A549 (cell line): Measurements from ENCODE around the gene ALDH4A1. TPM values are rescaled to one million over a fixed set of nuclear protein-coding genes. Genes with fewer than 3 reads are reported as not detected.

ENCODE experiments used
- ATAC-seq, 2 experiments: fragments of 200-7000 bp in 1 of 2; fragments of >200 bp in 1 of 2; cut with Nextera tagmentation in 1 of 2; cut with Tn5 transposase in 1 of 2; 3 replicates each; pipeline versions ENCODE4 v1.8.0 to v1.9.1; 2018 to 2020; ENCODE audit warnings: mild to moderate bottlenecking in 1 of 2, moderate library complexity in 1 of 2
- CTCF ChIA-PET: fragments of 300-600 bp; sonication (Branson Sonifier 250); formaldehyde crosslinking; extraction: SDS; loops from one replicate; lab custom pipeline; 2021; ENCODE audit warnings: antibody characterized with exemption, inconsistent platforms; lab: Yijun Ruan, JAX
- POLR2A ChIA-PET: fragments of 350-600 bp; formaldehyde crosslinking; extraction: SDS; loops from one replicate; lab custom pipeline; 2021; ENCODE audit warnings: antibody characterized with exemption, inconsistent platforms; lab: Yijun Ruan, JAX
- DNase-seq, 2 experiments: peaks; one replicate each; pipeline versions ENCODE4 v3.0.0 to v3.0.0-alpha.2; 2011 to 2016; ENCODE audit warnings: low read depth in 1 of 2, low spot score in 1 of 2
- FAIRE-seq: peaks from 2 replicates; lab custom pipeline; 2011; peaks lifted over from hg19 to GRCh38; lab: Jason Lieb, UNC
- H3K27ac ChIP-seq, 2 experiments: fragments of >200 bp; sonication (Bioruptor Twin); formaldehyde crosslinking; 3 replicates each; pipeline ENCODE4 v1.5.1; 2016 to 2017
- H3K4me1 ChIP-seq: fragments of >200 bp; sonication (Bioruptor Twin); formaldehyde crosslinking; 3 replicates; pipeline ENCODE4 v1.6.1; 2016
- H3K4me2 ChIP-seq: fragments of >200 bp; sonication (Bioruptor Twin); formaldehyde crosslinking; 3 replicates; pipeline ENCODE4 v1.6.1; 2016
- H3K4me3 ChIP-seq: fragments of >200 bp; sonication (Bioruptor Twin); formaldehyde crosslinking; 3 replicates; pipeline ENCODE4 v1.5.1; 2016
- H3K9me3 ChIP-seq: fragments of >200 bp; sonication (Bioruptor Twin); formaldehyde crosslinking; 3 replicates; pipeline ENCODE4 v1.6.1; 2016
- ATOH8 ChIP-seq: fragments of 250-450 bp; sonication (Bioruptor Pico); IDR thresholded peaks from 2 replicates; pipeline ENCODE4 v1.5.0; 2020; ENCODE audit warnings: low read depth, mild to moderate bottlenecking, moderate library complexity
- CHD2 ChIP-seq: fragments of 150-350 bp; IDR thresholded peaks from 2 replicates; pipeline ENCODE4 v1.6.1; 2014; ENCODE audit warnings: low read length; ENCODE audit not compliant: partially characterized antibody
- EHF ChIP-seq: fragments of 250-450 bp; sonication (Bioruptor Pico); IDR thresholded peaks from 2 replicates; pipeline ENCODE4 v1.5.0; 2020; ENCODE audit warnings: mild to moderate bottlenecking
- ELK1 ChIP-seq: fragments of 150-350 bp; IDR thresholded peaks from 2 replicates; pipeline ENCODE4 v1.6.1; 2014; ENCODE audit warnings: low read depth, mild to moderate bottlenecking, low read length
- EP300 ChIP-seq, 2 experiments: fragments of >200 bp; sonication (Bioruptor Twin); formaldehyde crosslinking; IDR thresholded peaks; 2 replicates in 1 of 2; 3 replicates in 1 of 2; pipeline ENCODE4 v1.6.1; 2016 to 2017
- ESRRA ChIP-seq: fragments of 150-350 bp; IDR thresholded peaks from 2 replicates; pipeline ENCODE4 v1.6.1; 2014; ENCODE audit warnings: mild to moderate bottlenecking, low read length, borderline replicate concordance
- FOXS1 ChIP-seq: fragments of 250-450 bp; sonication (Bioruptor Pico); IDR thresholded peaks from 2 replicates; pipeline ENCODE4 v1.5.0; 2020; ENCODE audit warnings: mild to moderate bottlenecking, moderate library complexity
- HDAC2 ChIP-seq: fragments of 200-600 bp; sonication (generic); IDR thresholded peaks from 2 replicates; pipeline ENCODE4 v1.6.1; 2016
- HMGXB4 ChIP-seq: fragments of 250-450 bp; sonication (Bioruptor Pico); IDR thresholded peaks from 2 replicates; pipeline ENCODE4 v1.5.0; 2021; ENCODE audit warnings: mild to moderate bottlenecking, moderate library complexity, borderline replicate concordance
- HOXA7 ChIP-seq: fragments of 250-450 bp; sonication (Bioruptor Pico); IDR thresholded peaks from 2 replicates; pipeline ENCODE4 v1.5.0; 2020; ENCODE audit warnings: mild to moderate bottlenecking, moderate library complexity
- HOXB5 ChIP-seq: fragments of 250-450 bp; sonication (Bioruptor Pico); IDR thresholded peaks from 2 replicates; pipeline ENCODE4 v1.5.0; 2020; ENCODE audit warnings: mild to moderate bottlenecking, moderate library complexity
- JUN ChIP-seq, 2 experiments: fragments of >200 bp; sonication (Bioruptor Twin); formaldehyde crosslinking; IDR thresholded peaks; 2 replicates in 1 of 2; 3 replicates in 1 of 2; pipeline ENCODE4 v1.6.1; 2016 to 2017
- KDM1A ChIP-seq: fragments of 200-600 bp; sonication (generic); IDR thresholded peaks from 2 replicates; pipeline ENCODE4 v1.6.1; 2016; ENCODE audit warnings: low read depth, mild to moderate bottlenecking
- KDM5A ChIP-seq: fragments of 200-600 bp; sonication (generic); IDR thresholded peaks from 2 replicates; pipeline ENCODE4 v1.6.1; 2016; ENCODE audit warnings: antibody characterized with exemption, mild to moderate bottlenecking
- MAZ ChIP-seq: fragments of 150-350 bp; IDR thresholded peaks from 2 replicates; pipeline ENCODE4 v1.6.1; 2014; ENCODE audit warnings: antibody characterized with exemption, low read depth, low read length, borderline replicate concordance
- NR3C1 ChIP-seq: fragments of >200 bp; sonication (Bioruptor Twin); formaldehyde crosslinking; IDR thresholded peaks from 3 replicates; pipeline ENCODE4 v1.6.1; 2017
- PBX3 ChIP-seq: IDR thresholded peaks from 2 replicates; pipeline ENCODE4 v1.6.1; 2012
- PHF8 ChIP-seq: fragments of 200-600 bp; sonication (generic); IDR thresholded peaks from 2 replicates; pipeline ENCODE4 v1.6.1; 2016; ENCODE audit warnings: low read depth, mild to moderate bottlenecking, antibody characterized with exemption, moderate library complexity, borderline replicate concordance
- POLR2A ChIP-seq: IDR thresholded peaks from 2 replicates; pipeline ENCODE4 v1.6.1; 2012; ENCODE audit warnings: mild to moderate bottlenecking, low read length
- RAD21 ChIP-seq, 2 experiments: fragments of >200 bp in 1 of 2; sonication (Bioruptor Twin) in 1 of 2; formaldehyde crosslinking in 1 of 2; IDR thresholded peaks in 1 of 2; conservative IDR thresholded peaks in 1 of 2; 2 replicates in 1 of 2; 3 replicates in 1 of 2; pipeline ENCODE4 v1.6.1; 2012 to 2018; ENCODE audit warnings: inconsistent platforms in 1 of 2
- RFX5 ChIP-seq: fragments of 450-650 bp; IDR thresholded peaks from 2 replicates; pipeline ENCODE4 v1.7.1; 2014; ENCODE audit warnings: antibody characterized with exemption, mild to moderate bottlenecking, moderate library complexity
- SREBF2 ChIP-seq: fragments of 450-650 bp; IDR thresholded peaks from 2 replicates; pipeline ENCODE4 v1.6.1; 2014; ENCODE audit warnings: mild to moderate bottlenecking, moderate library complexity
- TP53 ChIP-seq: fragments of 250-450 bp; sonication (Bioruptor Pico); IDR thresholded peaks from 2 replicates; pipeline ENCODE4 v1.5.0; 2021; ENCODE audit warnings: mild to moderate bottlenecking, moderate library complexity
- USF2 ChIP-seq: fragments of 450-650 bp; IDR thresholded peaks from 2 replicates; pipeline ENCODE4 v1.6.1; 2014; ENCODE audit warnings: antibody characterized with exemption
- ZC3H11A ChIP-seq: fragments of 450-650 bp; IDR thresholded peaks from 2 replicates; pipeline ENCODE4 v1.6.1; 2014; ENCODE audit warnings: antibody characterized with exemption, mild to moderate bottlenecking
- ZFP36 ChIP-seq: fragments of 450-650 bp; IDR thresholded peaks from 2 replicates; pipeline ENCODE4 v1.6.1; 2014; ENCODE audit warnings: borderline replicate concordance; ENCODE audit not compliant: partially characterized antibody
- ZNF302 ChIP-seq: fragments of 250-450 bp; sonication (Bioruptor Pico); IDR thresholded peaks from 2 replicates; pipeline ENCODE4 v1.9.0; 2021; ENCODE audit warnings: inconsistent platforms, mild to moderate bottlenecking, moderate library complexity
- ZSCAN20 ChIP-seq: fragments of 250-450 bp; sonication (Bioruptor Pico); IDR thresholded peaks from 2 replicates; pipeline ENCODE4 v1.8.0; 2022; ENCODE audit warnings: mild to moderate bottlenecking, moderate library complexity
- WGBS: methylation state at CpG from one replicate; pipeline ENCODE4 v1.1.6; 2017; ENCODE audit errors: missing lambda C conversion rate; 5-methylcytosine and 5-hydroxymethylcytosine counted together
- polyA plus RNA-seq, 4 experiments: library from polyadenylated mRNA; depleted of rRNA in 3 of 4; stranded (reverse); fragments of >200 nt; fragmentation: RNase III in 1 of 4; extraction: RNeasy Plus Mini Kit Qiagen cat#74134 plus additional on column Dnase treatment in 1 of 4; gene quantifications; 2 replicates in 3 of 4; 3 replicates in 1 of 4; pipeline ENCODE4 v1.2.3, GENCODE V29; 2011 to 2017

Gene ALDH4A1
- polyA plus RNA-seq, 2 of the 4 experiments (the other 2 are of a cell fraction): 9.4 to 15.4 TPM

GRCh38 chr1:18919197-18919905, 17.0 kb upstream of the ALDH4A1 start:
- POLR2A ChIA-PET: no interaction called here
- 93% methylated on average over 18 of the region's 31 CpGs for WGBS
- Histone ChIP-seq H3K4me2 (no peak overlapping the region), H3K9me3 (no peaks in the 10 kb centered on the region), H3K4me1 (peaks cover 44% of the 10 kb centered on the region), H3K27ac (peak overlapping the region in 1 of 2 experiments; percentile 34; a peak in 2 of 6 replicates), H3K4me3 (no peak overlapping the region)
- CTCF ChIA-PET: interaction anchor here (0.6 to 20.0 kb wide), 3 partner anchors 13 to 175 kb away, joined by 4 to 319 read pairs (median 5); no protein-coding TSS in a partner anchor
- no peak for TF ChIP-seq ZNF302 (CRISPR knock-in tag)
- TF ChIP-seq PBX3: no peak
- TF ChIP-seq ZSCAN20 (CRISPR knock-in tag): no peak
- no peak for TF ChIP-seq KDM1A
- TF ChIP-seq HMGXB4 (CRISPR knock-in tag): no peak
- TF ChIP-seq ATOH8: no peak
- no peak for TF ChIP-seq FOXS1 (CRISPR knock-in tag)
- no peak for TF ChIP-seq MAZ
- no peak for TF ChIP-seq CHD2
- TF ChIP-seq ZC3H11A: no peak
- no peak for TF ChIP-seq USF2
- no peak for TF ChIP-seq PHF8
- TF ChIP-seq ESRRA: no peak
- no peak for TF ChIP-seq HOXB5
- TF ChIP-seq HDAC2: no peak
- TF ChIP-seq POLR2A: no peak
- no peak for TF ChIP-seq RAD21 (conservative IDR thresholded peaks at IDR 0.05 in 1 of 2, IDR thresholded peaks at IDR 0.05 in 1 of 2)
- no peak for TF ChIP-seq ZFP36
- TF ChIP-seq KDM5A: no peak
- TF ChIP-seq NR3C1: no peak
- FAIRE-seq (no peak), DNase-seq (no peak), ATAC-seq (no peak)

- H3K27ac ChIP-seq: peak overlapping the region in 1 of 2 experiments; percentile 34; a peak in 1 of 6 replicates
- ATAC-seq (no peak), DNase-seq (no peak), FAIRE-seq (no peak)
- 97% methylated on average over 9 of the region's 14 CpGs for WGBS
- H3K4me2 ChIP-seq: no peak overlapping the region
- no peak overlapping the region for H3K4me3 ChIP-seq
- CTCF ChIA-PET: interaction anchor here (1.2 to 20.0 kb wide), 2 partner anchors 12 to 175 kb away, joined by 5 to 319 read pairs; no protein-coding TSS in a partner anchor
- H3K9me3 ChIP-seq: no peaks in the 10 kb centered on the region
- H3K4me1 ChIP-seq: peaks cover 42% of the 10 kb centered on the region
- POLR2A ChIA-PET: no interaction called here
- TF ChIP-seq EHF (CRISPR knock-in tag) (no peak), ZC3H11A (no peak), ESRRA (no peak), ELK1 (no peak), HMGXB4 (CRISPR knock-in tag) (no peak), RFX5 (no peak), SREBF2 (no peak), NR3C1 (no peak), JUN (IDR thresholded peaks at IDR 0.05) (no peak), POLR2A (no peak), PBX3 (no peak), HOXA7 (CRISPR knock-in tag) (no peak), TP53 (CRISPR knock-in tag) (no peak), EP300 (IDR thresholded peaks at IDR 0.05) (no peak)
Observed at GRCh38 chr1:18918417-18918816, 16.1 kb upstream of the ALDH4A1 start.
